K562 (cell line): Measurements from ENCODE around the gene PPP3CB. TPM values are rescaled to one million over a fixed set of nuclear protein-coding genes. Genes with fewer than 3 reads are reported as not detected.

ENCODE experiments used
- BRF2 ChIP-seq: IDR thresholded peaks from 3 replicates; pipeline ENCODE4 v1.6.1; 2011; ENCODE audit warnings: borderline replicate concordance, mild to moderate bottlenecking; ENCODE audit not compliant: insufficient read length, insufficient read depth
- CC2D1A ChIP-seq: fragments of 450-650 bp; IDR thresholded peaks from 2 replicates; pipeline ENCODE4 v1.6.1; 2017; ENCODE audit warnings: mild to moderate bottlenecking
- CHAMP1 ChIP-seq: fragments of 450-650 bp; IDR thresholded peaks from 2 replicates; pipeline ENCODE4 v1.6.1; 2016; ENCODE audit warnings: mild to moderate bottlenecking
- CTBP1 ChIP-seq: fragments of 450-650 bp; IDR thresholded peaks from 2 replicates; pipeline ENCODE4 v1.6.1; 2016; ENCODE audit warnings: borderline replicate concordance
- HBP1 ChIP-seq: fragments of 450-650 bp; formaldehyde crosslinking; IDR thresholded peaks from 2 replicates; pipeline ENCODE4 v1.4.0; 2022; ENCODE audit warnings: missing genetic modification characterization
- HNRNPUL1 ChIP-seq: fragments of 200-400 bp; formaldehyde crosslinking; IDR thresholded peaks from 2 replicates; pipeline ENCODE4 v1.6.1; 2017; ENCODE audit warnings: low read length
- MTA3 ChIP-seq: fragments of 450-650 bp; formaldehyde crosslinking; IDR thresholded peaks from 2 replicates; pipeline ENCODE4 v1.6.1; 2017; ENCODE audit warnings: mild to moderate bottlenecking, borderline replicate concordance
- SMARCA5 ChIP-seq: fragments of 450-650 bp; IDR thresholded peaks from 2 replicates; pipeline ENCODE4 v1.6.1; 2016
- SOX6 ChIP-seq: fragments of 450-650 bp; IDR thresholded peaks from 2 replicates; pipeline ENCODE4 v1.6.1; 2014; ENCODE audit warnings: mild to moderate bottlenecking
- SRF ChIP-seq, 2 experiments: fragments of 250-450, 450-650 bp in 1 of 2; sonication (Bioruptor Pico) in 1 of 2; sonication (generic) in 1 of 2; formaldehyde crosslinking; IDR thresholded peaks; 2 replicates each; pipeline versions ENCODE4 v1.5.0 to v1.5.1; 2020 to 2022; ENCODE audit warnings: mild to moderate bottlenecking in 1 of 2, missing genetic modification reagents in 1 of 2
- TAF7 ChIP-seq: fragments of 450-650 bp; IDR thresholded peaks from 2 replicates; pipeline ENCODE4 v1.6.1; 2016; ENCODE audit warnings: missing genetic modification characterization, missing compliant biosample characterization
- TARDBP ChIP-seq: fragments of 450-650 bp; IDR thresholded peaks from 2 replicates; pipeline ENCODE4 v1.6.1; 2016
- TFAM ChIP-seq: fragments of 250-450 bp; sonication (Bioruptor Pico); conservative IDR thresholded peaks from 2 replicates; pipeline ENCODE4 v1.5.0; 2021; ENCODE audit warnings: mild to moderate bottlenecking, moderate library complexity
- USF1 ChIP-seq: sonication (generic); formaldehyde crosslinking; IDR thresholded peaks from 2 replicates; pipeline ENCODE4 v1.9.0; 2022; ENCODE audit warnings: mild to moderate bottlenecking, missing genetic modification reagents
- ZBTB1 ChIP-seq: sonication (generic); formaldehyde crosslinking; IDR thresholded peaks from 2 replicates; pipeline ENCODE4 v1.8.1; 2023; ENCODE audit warnings: missing genetic modification reagents, low read depth, mild to moderate bottlenecking, borderline replicate concordance
- ZBTB8A ChIP-seq: fragments of 450-650 bp; IDR thresholded peaks from 2 replicates; pipeline ENCODE4 v1.6.1; 2018; ENCODE audit warnings: mild to moderate bottlenecking, moderate library complexity; ENCODE audit not compliant: partially characterized antibody
- ZNF512 ChIP-seq: IDR thresholded peaks from 2 replicates; pipeline ENCODE4 v1.6.1; 2016; ENCODE audit warnings: missing genetic modification characterization, missing compliant biosample characterization
- polyA plus RNA-seq, 8 experiments: library from polyadenylated mRNA; depleted of rRNA in 4 of 8; stranded (reverse) in 5 of 8; unstranded in 3 of 8; fragments of >200 nt; fragmentation: Nextera tagmentation in 2 of 8; fragmentation: Illumina TruSeq in 1 of 8; extraction: Ambion mirVana in 2 of 8; extraction: Trizol in 1 of 8; gene quantifications; 2 replicates each; pipeline versions ENCODE4 v1.2.1 to v1.2.3, GENCODE V29; 2011 to 2014; ENCODE audit warnings: inconsistent platforms in 1 of 8, missing spikeins in 1 of 8
- total RNA-seq, 7 experiments: library from RNA; depleted of rRNA in 6 of 7; stranded (reverse); fragments of >200 nt in 6 of 7; fragmentation: Illumina TruSeq in 2 of 7; extraction: Trizol in 2 of 7; gene quantifications; 2 replicates each; pipeline versions ENCODE4 v1.2.1 to v1.2.3, GENCODE V29; 2011 to 2021; ENCODE audit warnings: low replicate concordance in 1 of 7

PPP3CB gene
- total and polyA plus RNA-seq, 9 of the 15 experiments (the other 6 are each of a cell fraction or from before 2014, with no cell fraction given) = 9.6 to 27.6 (median 17.8) TPM

- TF ChIP-seq USF1 (no peak), TFAM (CRISPR knock-in tag) (no peak), ZBTB1 (CRISPR knock-in tag) (no peak), HNRNPUL1 (no peak), CC2D1A (no peak; the same call in 1 of the 2 replicates), TARDBP (no peak), HBP1 (CRISPR knock-in tag) (no peak), MTA3 (no peak; the same call in 1 of the 2 replicates), ZBTB8A (no peak), CHAMP1 (no peak), BRF2 (no peak), SOX6 (no peak), CTBP1 (no peak), ZNF512 (tag) (no peak), SRF (CRISPR knock-in tag; IDR thresholded peaks at IDR 0.05) (no peak), TAF7 (tag) (no peak), SMARCA5 (no peak)
Observed at GRCh38 chr10:73495884-73496674, at the start of gene PPP3CB (continued).
